Brain microvascular endothelial cell (primary cell): Measurements from ENCODE around the gene NDRG2.
"Not testable (repeated sequence)": the region's sequence is repeated elsewhere in the genome, so short reads cannot be mapped to it uniquely, and the experiment has no call there.

Experiments used
- DNase-seq: peaks from one replicate; pipeline ENCODE4 v3.0.0-alpha.2; 2020
- H3K27ac ChIP-seq: fragments of 250-450 bp; sonication (Bioruptor Pico); 2 replicates; pipeline ENCODE4 v1.5.1; 2020; ENCODE audit warnings: mild to moderate bottlenecking, moderate library complexity
- H3K27me3 ChIP-seq: fragments of 250-450 bp; sonication (Bioruptor Pico); replicated peaks from 2 replicates; pipeline ENCODE4 v1.5.1; 2020; ENCODE audit warnings: mild to moderate bottlenecking
- H3K36me3 ChIP-seq: fragments of 250-450 bp; sonication (Bioruptor Pico); replicated peaks from 2 replicates; pipeline ENCODE4 v1.5.1; 2020; ENCODE audit warnings: mild to moderate bottlenecking
- H3K4me3 ChIP-seq: 2 replicates; pipeline ENCODE4 v1.5.1; 2011; ENCODE audit warnings: low read depth, mild to moderate bottlenecking, control low read depth, low read length, moderate library complexity
- in situ Hi-C: cut with HindIII; loops from 2 replicates; pipeline ENCODE4 v1.10.0; 2017; ENCODE audit warnings: low sequenced_read_pairs, low pct_ligation_motif_present
- TF ChIP-seq, protein P1 (sequence below): IDR thresholded peaks from 2 replicates; pipeline ENCODE4 v1.5.1; 2011; ENCODE audit warnings: low read depth, mild to moderate bottlenecking, moderate library complexity, low read length, control low read depth, inconsistent platforms; ENCODE audit errors: missing control alignments

Gene NDRG2

DNA sequence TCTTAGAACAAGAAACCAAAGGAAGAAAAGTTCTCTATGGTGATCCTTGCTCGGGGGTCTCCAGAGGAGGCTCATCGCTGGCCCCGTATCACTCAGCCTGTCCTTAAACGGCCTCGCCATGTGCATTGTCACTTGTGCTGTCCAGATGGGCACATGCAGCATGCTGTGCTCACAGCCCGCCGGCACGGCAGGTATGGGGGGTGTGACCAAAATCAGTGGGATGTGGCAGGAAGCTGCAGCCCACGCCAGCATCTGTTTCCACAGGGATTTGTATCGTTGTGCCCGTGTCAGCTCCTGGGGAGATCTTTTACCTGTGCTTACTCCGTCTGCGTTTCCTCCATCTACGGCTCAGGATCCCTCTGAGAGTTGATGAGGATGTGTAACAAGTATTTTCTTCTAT is 28.3 kb downstream of the NDRG2 start:
- H3K4me3 ChIP-seq: no peak overlapping the region
- no peak for DNase-seq
- H3K36me3 ChIP-seq: peaks cover 32% of the 10 kb centered on the region
- TF ChIP-seq, protein P1, sequence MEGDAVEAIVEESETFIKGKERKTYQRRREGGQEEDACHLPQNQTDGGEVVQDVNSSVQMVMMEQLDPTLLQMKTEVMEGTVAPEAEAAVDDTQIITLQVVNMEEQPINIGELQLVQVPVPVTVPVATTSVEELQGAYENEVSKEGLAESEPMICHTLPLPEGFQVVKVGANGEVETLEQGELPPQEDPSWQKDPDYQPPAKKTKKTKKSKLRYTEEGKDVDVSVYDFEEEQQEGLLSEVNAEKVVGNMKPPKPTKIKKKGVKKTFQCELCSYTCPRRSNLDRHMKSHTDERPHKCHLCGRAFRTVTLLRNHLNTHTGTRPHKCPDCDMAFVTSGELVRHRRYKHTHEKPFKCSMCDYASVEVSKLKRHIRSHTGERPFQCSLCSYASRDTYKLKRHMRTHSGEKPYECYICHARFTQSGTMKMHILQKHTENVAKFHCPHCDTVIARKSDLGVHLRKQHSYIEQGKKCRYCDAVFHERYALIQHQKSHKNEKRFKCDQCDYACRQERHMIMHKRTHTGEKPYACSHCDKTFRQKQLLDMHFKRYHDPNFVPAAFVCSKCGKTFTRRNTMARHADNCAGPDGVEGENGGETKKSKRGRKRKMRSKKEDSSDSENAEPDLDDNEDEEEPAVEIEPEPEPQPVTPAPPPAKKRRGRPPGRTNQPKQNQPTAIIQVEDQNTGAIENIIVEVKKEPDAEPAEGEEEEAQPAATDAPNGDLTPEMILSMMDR: no peak
- in situ Hi-C loops: no loop called here
- no peaks in the 10 kb centered on the region for H3K27me3 ChIP-seq
- H3K27ac ChIP-seq: no peak overlapping the region

DNA sequence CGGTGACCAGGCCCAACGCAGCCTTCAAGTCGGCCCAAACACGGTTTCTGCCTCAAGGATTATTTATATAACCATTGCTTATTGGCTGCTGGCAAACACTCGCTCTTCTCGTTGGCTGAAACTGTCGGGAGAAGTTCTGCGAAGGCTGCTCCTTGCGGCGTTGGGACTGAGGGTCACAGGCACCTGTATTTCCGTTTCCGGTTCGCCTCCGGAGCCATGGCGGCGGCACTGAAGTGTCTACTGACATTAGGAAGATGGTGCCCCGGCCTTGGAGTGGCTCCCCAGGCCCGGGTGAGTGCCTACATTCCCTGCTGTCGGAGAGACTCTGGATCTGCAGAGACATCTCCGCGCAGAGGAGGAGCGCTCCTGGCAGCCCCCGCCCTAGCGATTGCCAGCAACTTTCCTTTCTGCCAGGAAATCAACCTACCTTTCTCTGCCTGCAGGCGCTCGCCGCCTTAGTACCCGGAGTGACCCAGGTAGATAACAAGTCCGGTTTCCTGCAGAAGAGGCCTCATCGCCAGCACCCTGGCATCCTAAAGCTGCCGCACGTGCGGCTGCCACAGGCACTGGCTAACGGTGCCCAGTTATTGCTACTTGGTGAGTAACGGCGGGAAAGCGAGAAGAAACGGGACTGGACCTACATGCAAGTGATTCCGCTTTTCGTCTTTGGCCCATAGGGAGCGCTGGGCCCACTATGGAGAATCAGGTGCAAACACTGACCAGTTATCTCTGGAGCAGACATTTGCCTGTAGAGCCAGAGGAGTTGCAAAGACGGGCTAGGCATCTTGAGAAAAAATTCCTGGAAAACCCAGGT is 34.9 kb downstream of the NDRG2 start, which contains the start of gene METTL17:
TSS of gene METTL17 (plus strand) at position 194 of the 814 bp plus-strand sequence. CDS start at position 217, 23 bp downstream.
- peak within 1 kb of the TSS; percentile 80 for H3K27ac ChIP-seq
- H3K36me3 ChIP-seq: peaks cover 20% of the 10 kb centered on the region
- H3K27me3 ChIP-seq: no peaks in the 10 kb centered on the region
- TF ChIP-seq, protein P1: peak; percentile 68
- peak within 1 kb of the TSS; percentile 94 for H3K4me3 ChIP-seq
- in situ Hi-C loops: no loop called here
- peak; percentile 97 for DNase-seq

DNA sequence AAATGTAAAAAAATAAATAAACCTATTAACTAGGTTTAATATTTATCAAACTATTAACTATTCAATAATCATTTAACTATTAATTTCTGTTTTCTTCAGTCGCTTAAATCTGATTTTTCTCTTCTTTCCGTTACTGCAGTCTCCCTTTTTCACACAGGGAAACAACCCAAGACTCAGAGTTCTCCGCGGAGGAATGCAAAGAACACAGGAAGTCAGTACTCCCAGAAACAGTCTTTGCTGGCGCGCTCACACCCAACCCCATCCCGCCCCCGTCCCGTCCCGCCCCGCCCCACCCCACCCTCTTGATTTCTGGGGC is 35.4 kb downstream of the NDRG2 start:
- TF ChIP-seq, protein P1: no peak
- peak overlapping the region; percentile 80 for H3K27ac ChIP-seq
- in situ Hi-C loops: no loop called here
- H3K4me3 ChIP-seq: peak overlapping the region; percentile 32
- peaks cover 15% of the 10 kb centered on the region for H3K36me3 ChIP-seq
- DNase-seq: no peak
- H3K27me3 ChIP-seq: no peaks in the 10 kb centered on the region

DNA sequence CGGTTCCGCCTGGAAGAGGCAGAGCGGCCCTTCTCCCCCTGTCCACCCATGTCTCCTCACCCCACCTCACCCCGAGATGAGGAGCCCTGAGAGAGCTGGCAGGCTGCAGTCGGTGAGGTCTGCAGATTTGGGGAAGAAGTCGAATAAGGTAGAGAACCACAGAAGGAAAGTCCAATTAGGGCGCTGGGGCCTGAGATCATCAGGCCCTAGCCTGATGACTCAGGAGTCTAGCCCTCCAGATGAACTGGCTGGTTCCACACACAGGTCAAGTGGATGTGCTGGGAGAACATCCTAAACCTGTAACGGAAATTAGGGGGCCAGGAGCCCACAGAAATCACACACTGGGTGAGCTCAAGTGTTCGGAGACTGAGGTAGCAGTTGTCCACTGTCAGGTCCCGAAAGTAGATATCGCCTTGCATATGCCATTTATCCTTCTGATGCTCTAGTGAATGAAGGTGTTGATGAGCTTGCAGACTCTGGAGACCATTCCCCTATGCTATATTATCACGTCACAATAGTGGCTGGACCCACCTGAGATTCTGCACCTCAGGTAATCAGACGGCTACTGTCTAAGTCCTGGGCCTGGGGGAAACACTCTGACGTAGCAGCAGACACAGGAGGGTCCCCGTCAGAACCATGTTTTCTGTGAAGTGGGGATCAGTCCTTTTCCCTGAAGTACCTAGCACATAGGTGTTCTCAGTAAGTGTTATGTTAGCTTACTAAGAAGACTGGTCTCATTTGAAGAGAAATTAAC is 36.0 kb downstream of the NDRG2 start:
- Histone ChIP-seq H3K36me3 (peaks cover 10% of the 10 kb centered on the region), H3K27me3 (no peaks in the 10 kb centered on the region), H3K4me3 (peak overlapping the region; percentile 32), H3K27ac (peak overlapping the region; percentile 80)
- in situ Hi-C loops: no loop called here
- TF ChIP-seq, protein P1: no peak
- peak; percentile 43 for DNase-seq

DNA sequence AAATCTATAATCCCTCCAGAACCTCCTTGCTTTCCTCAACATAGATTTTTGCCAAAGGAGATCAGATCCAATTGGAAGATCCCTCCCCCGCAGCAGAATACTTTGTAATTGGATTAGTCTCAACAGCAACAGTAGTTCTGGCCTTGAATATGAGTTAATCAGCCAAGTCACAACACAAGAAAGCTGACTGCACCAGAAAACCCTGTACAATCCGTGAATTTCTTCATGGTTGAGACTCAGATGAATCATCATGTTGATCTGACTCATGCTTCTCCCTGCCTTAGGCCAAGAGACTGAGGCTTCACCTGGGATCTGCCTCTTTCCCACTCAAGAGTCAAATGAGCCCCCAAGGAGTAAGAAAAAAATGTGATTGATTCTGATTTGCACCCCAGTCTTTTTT is 38.0 kb downstream of the NDRG2 start:
- in situ Hi-C loops: no loop called here
- H3K36me3 ChIP-seq: peaks cover 3% of the 10 kb centered on the region
- H3K4me3 ChIP-seq: no peak overlapping the region
- H3K27me3 ChIP-seq: no peaks in the 10 kb centered on the region
- peak overlapping the region; percentile 72 for H3K27ac ChIP-seq
- TF ChIP-seq, protein P1: no peak
- DNase-seq: peak; percentile 92

DNA sequence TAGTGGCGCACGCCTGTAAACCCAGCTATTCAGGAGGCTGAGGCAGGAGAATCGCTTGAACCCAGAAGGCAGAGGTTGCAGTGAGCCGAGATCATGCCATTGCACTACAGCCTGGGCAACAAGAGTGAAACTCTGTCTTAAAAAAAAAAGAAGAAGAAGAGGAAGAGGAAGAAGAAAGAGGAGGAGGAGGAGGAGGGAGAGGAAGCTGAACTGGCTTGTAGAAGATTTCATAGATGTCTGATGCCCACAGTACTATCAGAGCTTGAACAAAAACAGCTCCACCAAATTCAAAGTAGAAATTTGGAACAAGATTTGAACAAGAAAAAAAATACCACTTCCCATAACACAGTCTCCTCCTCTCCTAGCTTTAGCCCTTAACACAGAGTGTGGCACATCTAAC is 39.2 kb downstream of the NDRG2 start:
- H3K4me3 ChIP-seq, in situ Hi-C loops: not testable (repeated sequence)

More for the DNA sequence above, 39.2 kb downstream of the NDRG2 start:
- not testable (repeated sequence) for H3K27ac ChIP-seq, H3K27me3 ChIP-seq, H3K36me3 ChIP-seq, DNase-seq
